Measurements from ENCODE around the gene DOCK8. TPM values are rescaled to one million over a fixed set of nuclear protein-coding genes. Genes with fewer than 3 reads are reported as not detected.
"Not testable (repeated sequence)": the region's sequence is repeated elsewhere in the genome, so short reads cannot be mapped to it uniquely, and the experiment has no call there.

The DOCK8 gene
- total RNA-seq, 1 experiment from 2014 or later = 1.4 TPM

DNA sequence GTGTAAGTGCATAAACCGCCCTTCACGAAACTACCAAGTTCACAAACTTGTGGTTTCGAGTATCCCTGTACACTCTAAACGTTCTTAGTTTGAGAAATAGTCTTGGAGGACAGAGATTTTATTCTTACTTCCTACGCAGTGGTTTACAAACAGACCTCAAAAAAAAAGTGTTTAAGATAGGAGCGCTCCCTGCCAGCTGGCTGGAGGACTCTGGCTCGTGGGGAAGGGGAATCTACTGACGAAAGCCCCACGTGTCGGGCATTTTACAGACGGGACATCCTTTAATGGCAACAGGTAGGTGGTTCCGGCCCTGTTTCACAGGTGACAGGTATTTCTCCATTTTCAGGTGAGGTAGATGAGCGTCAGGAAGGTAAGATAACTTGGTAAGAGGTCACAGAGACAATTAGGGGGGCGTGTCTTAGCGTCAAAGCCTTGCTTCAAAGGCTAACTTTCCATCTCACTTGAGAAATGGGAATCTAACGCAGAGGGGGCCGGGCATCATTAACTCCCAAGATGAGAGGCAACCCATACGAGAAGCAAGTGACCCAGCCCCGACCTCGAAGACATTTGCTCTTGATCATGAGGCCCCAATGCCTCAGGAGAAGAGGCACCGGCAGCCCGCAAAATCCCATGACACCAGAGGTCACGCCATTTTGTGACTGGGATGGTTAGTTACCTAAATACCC lies 36.4 kb upstream of the DOCK8 start:
- H4K91ac ChIP-seq (ENCODE audit: insufficient read length, low read depth, low read length); H3K27me3 Mint-ChIP-seq (ENCODE audit: low read depth); H2BK120ac ChIP-seq (ENCODE audit: low read depth, low read length, poor library complexity, severe bottlenecking); H3K27me3 ChIP-seq (ENCODE audit: insufficient read depth, low read length); H3K4me1 ChIP-seq (ENCODE audit: insufficient read depth, low read length); H4K5ac ChIP-seq (ENCODE audit: insufficient read length, low read depth, low read length); H3K4me2 ChIP-seq (ENCODE audit: insufficient read depth, insufficient read length, low read length); DNase-seq; H3K4ac ChIP-seq (ENCODE audit: low read depth, low read length); H3K79me1 ChIP-seq (ENCODE audit: insufficient read depth, low read depth, low read length, poor library complexity, severe bottlenecking); H2AFZ ChIP-seq (ENCODE audit: low read length); H2BK5ac ChIP-seq (ENCODE audit: insufficient read length, low read length); H2AK5ac ChIP-seq (ENCODE audit: insufficient read length, low read length); H3K27ac ChIP-seq (ENCODE audit: insufficient read length, low read depth, low read length); H3K56ac ChIP-seq (ENCODE audit: insufficient read length, low read depth, low read length); H3K18ac ChIP-seq (ENCODE audit: insufficient read length, low read depth, low read length); H3K4me1 Mint-ChIP-seq; H3K36me3 Mint-ChIP-seq (ENCODE audit: insufficient read depth in 1 of 3, low read depth in 3 of 3); H3K23ac ChIP-seq (ENCODE audit: insufficient read length, low read depth, low read length); H3K14ac ChIP-seq (ENCODE audit: insufficient read depth, low read length); H3T11ph ChIP-seq (ENCODE audit: low read length); H2BK20ac ChIP-seq (ENCODE audit: low read depth, low read length, poor library complexity, severe bottlenecking); H4K20me1 ChIP-seq (ENCODE audit: control insufficient read depth, insufficient read depth, insufficient read length); H3K23me2 ChIP-seq (ENCODE audit: insufficient read length, low read depth, low read length, poor library complexity, severe bottlenecking); H3K9me3 Mint-ChIP-seq; H3K9me3 ChIP-seq (ENCODE audit: control insufficient read depth, low read depth, low read length); H3K79me2 ChIP-seq (ENCODE audit: insufficient read depth, low read length); H4K8ac ChIP-seq (replicated peaks; ENCODE audit: insufficient read length, low read depth, low read length); H3K9ac ChIP-seq (ENCODE audit: extremely low read depth, insufficient read length, low read length); H2BK12ac ChIP-seq (ENCODE audit: insufficient read length, low read depth, low read length); H2BK15ac ChIP-seq (ENCODE audit: low read depth, low read length): not testable (repeated sequence)
- peak overlapping the region in 1 of 3 experiments; percentile 72; a peak in 2 of 7 replicates for H3K27ac Mint-ChIP-seq
- no CpG with 5 or more reads among the region's 23 CpGs for WGBS (ENCODE audit: extremely low coverage, insufficient read length, low lambda C conversion rate)
- H3K4me3 Mint-ChIP-seq = peak overlapping the region; percentile 70 to 83

GRCh38 chr9:178970-179383 lies 35.7 kb upstream of the DOCK8 start, which contains the start of gene ZNG1A:
Gene ZNG1A (minus strand): TSS chr9:179056. CDS start chr9:178969, 87 bp downstream.
- H3K4me2 ChIP-seq (ENCODE audit: insufficient read depth, insufficient read length, low read length); H3K27ac ChIP-seq (ENCODE audit: insufficient read length, low read depth, low read length); H4K8ac ChIP-seq (replicated peaks; ENCODE audit: insufficient read length, low read depth, low read length); H3K23ac ChIP-seq (ENCODE audit: insufficient read length, low read depth, low read length); H3K4me1 ChIP-seq (ENCODE audit: insufficient read depth, low read length); H3K23me2 ChIP-seq (ENCODE audit: insufficient read length, low read depth, low read length, poor library complexity, severe bottlenecking); H3K9me3 ChIP-seq (ENCODE audit: control insufficient read depth, low read depth, low read length); H3K79me1 ChIP-seq (ENCODE audit: insufficient read depth, low read depth, low read length, poor library complexity, severe bottlenecking); H3K56ac ChIP-seq (ENCODE audit: insufficient read length, low read depth, low read length); H2AFZ ChIP-seq (ENCODE audit: low read length); H4K91ac ChIP-seq (ENCODE audit: insufficient read length, low read depth, low read length); H3K9me3 Mint-ChIP-seq; H4K20me1 ChIP-seq (ENCODE audit: control insufficient read depth, insufficient read depth, insufficient read length); H3T11ph ChIP-seq (ENCODE audit: low read length); H2BK15ac ChIP-seq (ENCODE audit: low read depth, low read length); H3K36me3 Mint-ChIP-seq (ENCODE audit: insufficient read depth in 1 of 3, low read depth in 3 of 3); H3K79me2 ChIP-seq (ENCODE audit: insufficient read depth, low read length); H3K4ac ChIP-seq (ENCODE audit: low read depth, low read length); H2BK12ac ChIP-seq (ENCODE audit: insufficient read length, low read depth, low read length); H3K9ac ChIP-seq (ENCODE audit: extremely low read depth, insufficient read length, low read length); H3K18ac ChIP-seq (ENCODE audit: insufficient read length, low read depth, low read length); H3K4me1 Mint-ChIP-seq; DNase-seq; H2AK5ac ChIP-seq (ENCODE audit: insufficient read length, low read length); H2BK20ac ChIP-seq (ENCODE audit: low read depth, low read length, poor library complexity, severe bottlenecking); H3K27me3 Mint-ChIP-seq (ENCODE audit: low read depth); H4K5ac ChIP-seq (ENCODE audit: insufficient read length, low read depth, low read length); H3K27me3 ChIP-seq (ENCODE audit: insufficient read depth, low read length); H2BK120ac ChIP-seq (ENCODE audit: low read depth, low read length, poor library complexity, severe bottlenecking); H2BK5ac ChIP-seq (ENCODE audit: insufficient read length, low read length); H3K14ac ChIP-seq (ENCODE audit: insufficient read depth, low read length): not testable (repeated sequence)
- WGBS (ENCODE audit: extremely low coverage, insufficient read length, low lambda C conversion rate) = no CpG with 5 or more reads among the region's 32 CpGs
- Mint-ChIP-seq H3K4me3 (peak within 1 kb of the TSS; percentile 70 to 83), H3K27ac (peak within 1 kb of the TSS in 1 of 3 experiments; percentile 72; a peak in 2 of 7 replicates)
